Vagina (tissue), 2 donors: ENCODE data around the gene COPG1. TPM values are rescaled to one million over a fixed set of nuclear protein-coding genes. Genes with fewer than 3 reads are reported as not detected.

Experiments
- DNase-seq, 2 donors: peaks; one replicate each; pipeline ENCODE4 v3.0.0-alpha.2; 2017; ENCODE audit errors: extremely low spot score in 2 of 2
- H3K27ac ChIP-seq: fragments of 200-600 bp; sonication (generic); one replicate; pipeline ENCODE4 v1.5.1; 2019
- H3K27me3 ChIP-seq: fragments of 200-600 bp; sonication (generic); one replicate; pipeline ENCODE4 v1.5.1; 2019
- H3K36me3 ChIP-seq, 2 donors: fragments of 200-600 bp; sonication (generic); one replicate each; pipeline ENCODE4 v1.5.1; 2017 to 2019
- H3K4me1 ChIP-seq: fragments of 200-600 bp; sonication (generic); one replicate; pipeline ENCODE4 v1.5.1; 2019
- H3K4me3 ChIP-seq, 2 donors: fragments of 200-600 bp; sonication (generic); 1 replicate in 1 of 2; 2 replicates in 1 of 2; pipeline ENCODE4 v1.5.1; 2016 to 2019
- H3K9me3 ChIP-seq: fragments of 200-600 bp; sonication (generic); one replicate; pipeline ENCODE4 v1.5.1; 2019
- POLR2A ChIP-seq, 2 donors: fragments of 450-650 bp; IDR thresholded peaks; one replicate each; pipeline ENCODE4 v1.6.1; 2017; ENCODE audit warnings: antibody characterized with exemption in 2 of 2, mild to moderate bottlenecking in 2 of 2, moderate library complexity in 2 of 2
- POLR2AphosphoS5 ChIP-seq, 2 donors: sonication (generic); formaldehyde crosslinking; IDR thresholded peaks; one replicate each; pipeline ENCODE4 v1.9.0; 2017; ENCODE audit warnings: antibody characterized with exemption in 2 of 2, mild to moderate bottlenecking in 2 of 2, low read depth in 1 of 2; ENCODE audit not compliant: insufficient read depth in 1 of 2
- intact Hi-C: fragments of 100-400 bp; cut with DNase I; formaldehyde crosslinking; loops from one replicate; pipeline ENCODE4 v1.15.1; 2023
- total RNA-seq: library from RNA; depleted of rRNA; stranded (reverse); fragments of >200 nt; gene quantifications from one replicate; pipeline ENCODE4 v1.2.3, GENCODE V29; 2016
- TF ChIP-seq, protein P1 (sequence below), 3 experiments: fragments of 450-650 bp in 2 of 3; fragments of 200-600 bp in 1 of 3; sonication (generic) in 1 of 3; IDR thresholded peaks; one replicate each; pipeline ENCODE4 v1.5.1; 2017 to 2019; ENCODE audit warnings: antibody characterized with exemption in 3 of 3, mild to moderate bottlenecking in 2 of 3, moderate library complexity in 2 of 3

COPG1 gene
- total RNA-seq, 1 donor from 2014 or later = 76.4 TPM

DNA sequence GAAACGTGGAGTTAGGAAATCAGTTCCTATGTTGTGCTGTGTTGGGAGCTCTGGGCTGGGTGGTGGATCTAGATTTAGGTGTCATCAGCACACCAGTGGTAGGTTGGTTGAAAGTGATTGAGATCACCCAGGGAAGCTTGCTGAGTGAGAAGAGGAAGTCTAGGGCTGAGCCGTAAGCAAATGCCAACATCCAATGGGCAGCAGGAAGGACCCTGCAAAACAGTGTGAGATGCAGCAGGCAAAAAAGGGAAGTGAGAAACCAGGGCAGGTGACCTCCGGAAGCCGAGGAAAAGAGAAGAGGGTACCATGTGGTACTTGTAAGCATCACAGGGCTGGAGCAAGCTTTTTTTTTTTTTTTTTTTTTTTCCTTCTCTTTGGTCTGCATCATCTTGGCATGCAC lies 15.9 kb upstream of the COPG1 start:
- TF ChIP-seq, protein P1, sequence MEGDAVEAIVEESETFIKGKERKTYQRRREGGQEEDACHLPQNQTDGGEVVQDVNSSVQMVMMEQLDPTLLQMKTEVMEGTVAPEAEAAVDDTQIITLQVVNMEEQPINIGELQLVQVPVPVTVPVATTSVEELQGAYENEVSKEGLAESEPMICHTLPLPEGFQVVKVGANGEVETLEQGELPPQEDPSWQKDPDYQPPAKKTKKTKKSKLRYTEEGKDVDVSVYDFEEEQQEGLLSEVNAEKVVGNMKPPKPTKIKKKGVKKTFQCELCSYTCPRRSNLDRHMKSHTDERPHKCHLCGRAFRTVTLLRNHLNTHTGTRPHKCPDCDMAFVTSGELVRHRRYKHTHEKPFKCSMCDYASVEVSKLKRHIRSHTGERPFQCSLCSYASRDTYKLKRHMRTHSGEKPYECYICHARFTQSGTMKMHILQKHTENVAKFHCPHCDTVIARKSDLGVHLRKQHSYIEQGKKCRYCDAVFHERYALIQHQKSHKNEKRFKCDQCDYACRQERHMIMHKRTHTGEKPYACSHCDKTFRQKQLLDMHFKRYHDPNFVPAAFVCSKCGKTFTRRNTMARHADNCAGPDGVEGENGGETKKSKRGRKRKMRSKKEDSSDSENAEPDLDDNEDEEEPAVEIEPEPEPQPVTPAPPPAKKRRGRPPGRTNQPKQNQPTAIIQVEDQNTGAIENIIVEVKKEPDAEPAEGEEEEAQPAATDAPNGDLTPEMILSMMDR (IDR thresholded peaks at IDR 0.05) = no peak
- TF ChIP-seq POLR2A (IDR thresholded peaks at IDR 0.05) = no peak
- Histone ChIP-seq H3K4me3 (no peak overlapping the region), H3K27me3 (no peaks in the 10 kb centered on the region), H3K9me3 (no peaks in the 10 kb centered on the region), H3K4me1 (peaks cover 11% of the 10 kb centered on the region), H3K27ac (no peak overlapping the region), H3K36me3 (no peaks in the 10 kb centered on the region)
- intact Hi-C loops = no loop called here
- DNase-seq = no peak

- Histone ChIP-seq H3K36me3 (no peaks in the 10 kb centered on the region), H3K4me1 (peaks cover 8% of the 10 kb centered on the region), H3K9me3 (no peaks in the 10 kb centered on the region), H3K27ac (no peak overlapping the region), H3K27me3 (no peaks in the 10 kb centered on the region), H3K4me3 (no peak overlapping the region)
- no peak for TF ChIP-seq POLR2AphosphoS5 (IDR thresholded peaks at IDR 0.05; ENCODE audit: insufficient read depth in 1 of 2, low read depth in 1 of 2)
- no peak for TF ChIP-seq POLR2A (IDR thresholded peaks at IDR 0.05)
- TF ChIP-seq, protein P1 (IDR thresholded peaks at IDR 0.05) = no peak
- no peak for DNase-seq
- intact Hi-C loops = no loop called here
Observed at GRCh38 chr3:129234441-129234840, 15.0 kb upstream of the COPG1 start.

GRCh38 chr3:129235344-129235917 lies 14.0 kb upstream of the COPG1 start:
- TF ChIP-seq, protein P1 (IDR thresholded peaks at IDR 0.05) = no peak
- TF ChIP-seq POLR2A (IDR thresholded peaks at IDR 0.05) (no peak), POLR2AphosphoS5 (IDR thresholded peaks at IDR 0.05; ENCODE audit: insufficient read depth in 1 of 2, low read depth in 1 of 2) (no peak)
- no peaks in the 10 kb centered on the region for H3K36me3 ChIP-seq
- intact Hi-C loops = no loop called here
- H3K27ac ChIP-seq = no peak overlapping the region
- no peak overlapping the region for H3K4me3 ChIP-seq
- H3K9me3 ChIP-seq = no peaks in the 10 kb centered on the region
- no peaks in the 10 kb centered on the region for H3K27me3 ChIP-seq
- peaks cover 15% of the 10 kb centered on the region for H3K4me1 ChIP-seq
- no peak for DNase-seq

GRCh38 chr3:129238945-129239705 lies 10.3 kb upstream of the COPG1 start:
- Histone ChIP-seq H3K4me3 (no peak overlapping the region), H3K9me3 (no peaks in the 10 kb centered on the region), H3K36me3 (no peaks in the 10 kb centered on the region), H3K27ac (peak overlapping the region; percentile 56), H3K4me1 (peaks cover 22% of the 10 kb centered on the region), H3K27me3 (no peaks in the 10 kb centered on the region)
- intact Hi-C loops = no loop called here
- no peak for DNase-seq
- peak in 1 of 2 donors; percentile 49 for TF ChIP-seq POLR2AphosphoS5 (IDR thresholded peaks at IDR 0.05; ENCODE audit: insufficient read depth in 1 of 2, low read depth in 1 of 2)
- TF ChIP-seq, protein P1 (IDR thresholded peaks at IDR 0.05) = no peak
- no peak for TF ChIP-seq POLR2A (IDR thresholded peaks at IDR 0.05)

- Histone ChIP-seq H3K9me3 (no peaks in the 10 kb centered on the region), H3K4me3 (no peak overlapping the region), H3K4me1 (peaks cover 26% of the 10 kb centered on the region), H3K27ac (peak overlapping the region; percentile 56), H3K27me3 (no peaks in the 10 kb centered on the region), H3K36me3 (no peaks in the 10 kb centered on the region)
- intact Hi-C loops = loop anchor here (10.0 kb wide), 1 partner anchor 265 kb away; no protein-coding TSS in a partner anchor
- no peak for DNase-seq
- TF ChIP-seq, protein P1 (IDR thresholded peaks at IDR 0.05) = no peak
- TF ChIP-seq POLR2AphosphoS5 (IDR thresholded peaks at IDR 0.05; ENCODE audit: insufficient read depth in 1 of 2, low read depth in 1 of 2) (no peak), POLR2A (IDR thresholded peaks at IDR 0.05) (no peak)
Observed at GRCh38 chr3:129239991-129240390, 9.4 kb upstream of the COPG1 start.
